HG02885 (cell line): Measurements from ENCODE around the gene CEP43.
A peak's percentile ranks its signal among the peaks of the same experiment; 100 is the strongest.

Source experiments
- ATAC-seq: cut with Tn5 transposase; IDR thresholded peaks from one replicate; pipeline ENCODE4 v1.9.1; 2021; ENCODE audit warnings: mild to moderate bottlenecking; ENCODE audit not compliant: unreplicated experiment, poor library complexity

The CEP43 gene, protein sequence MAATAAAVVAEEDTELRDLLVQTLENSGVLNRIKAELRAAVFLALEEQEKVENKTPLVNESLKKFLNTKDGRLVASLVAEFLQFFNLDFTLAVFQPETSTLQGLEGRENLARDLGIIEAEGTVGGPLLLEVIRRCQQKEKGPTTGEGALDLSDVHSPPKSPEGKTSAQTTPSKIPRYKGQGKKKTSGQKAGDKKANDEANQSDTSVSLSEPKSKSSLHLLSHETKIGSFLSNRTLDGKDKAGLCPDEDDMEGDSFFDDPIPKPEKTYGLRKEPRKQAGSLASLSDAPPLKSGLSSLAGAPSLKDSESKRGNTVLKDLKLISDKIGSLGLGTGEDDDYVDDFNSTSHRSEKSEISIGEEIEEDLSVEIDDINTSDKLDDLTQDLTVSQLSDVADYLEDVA

DNA sequence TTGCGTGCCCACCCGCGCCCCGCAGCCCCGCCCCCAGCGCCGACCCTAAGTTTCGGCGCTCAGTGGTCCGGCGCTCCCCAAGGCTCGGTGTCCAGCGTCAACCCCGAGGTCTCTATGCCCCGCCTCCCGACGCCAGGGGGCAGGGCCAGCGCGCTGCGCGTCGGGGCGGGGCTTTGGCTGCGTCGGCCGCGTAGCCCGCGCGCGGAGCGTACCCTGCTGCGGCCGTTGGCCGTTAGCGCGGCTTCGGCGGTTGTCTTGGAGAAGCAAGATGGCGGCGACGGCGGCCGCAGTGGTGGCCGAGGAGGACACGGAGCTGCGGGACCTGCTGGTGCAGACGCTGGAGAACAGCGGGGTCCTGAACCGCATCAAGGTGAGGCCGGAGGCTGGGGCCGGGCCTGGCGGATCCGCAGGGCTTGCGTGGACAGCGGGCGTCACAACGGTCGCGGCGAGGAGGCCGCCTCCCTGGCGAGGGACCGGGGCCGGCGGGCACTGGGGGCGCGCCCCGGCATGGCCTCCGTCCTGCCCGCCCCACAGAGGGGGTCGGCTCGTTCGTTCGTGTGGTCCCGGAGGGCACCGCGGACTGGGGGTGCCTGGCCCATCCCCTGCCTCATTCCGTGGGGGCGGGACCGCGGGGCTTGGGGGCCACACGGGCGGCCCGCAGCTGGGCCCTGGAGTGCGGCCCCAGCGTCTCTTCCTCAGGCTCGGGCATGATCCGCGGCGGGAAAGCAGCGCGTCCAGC, at the start of gene CEP43:
Gene CEP43 (plus strand): TSS at position 253 of the 739 bp plus-strand sequence. CDS start 16 bp downstream, at position 269.
- peak; percentile 90 for ATAC-seq

DNA sequence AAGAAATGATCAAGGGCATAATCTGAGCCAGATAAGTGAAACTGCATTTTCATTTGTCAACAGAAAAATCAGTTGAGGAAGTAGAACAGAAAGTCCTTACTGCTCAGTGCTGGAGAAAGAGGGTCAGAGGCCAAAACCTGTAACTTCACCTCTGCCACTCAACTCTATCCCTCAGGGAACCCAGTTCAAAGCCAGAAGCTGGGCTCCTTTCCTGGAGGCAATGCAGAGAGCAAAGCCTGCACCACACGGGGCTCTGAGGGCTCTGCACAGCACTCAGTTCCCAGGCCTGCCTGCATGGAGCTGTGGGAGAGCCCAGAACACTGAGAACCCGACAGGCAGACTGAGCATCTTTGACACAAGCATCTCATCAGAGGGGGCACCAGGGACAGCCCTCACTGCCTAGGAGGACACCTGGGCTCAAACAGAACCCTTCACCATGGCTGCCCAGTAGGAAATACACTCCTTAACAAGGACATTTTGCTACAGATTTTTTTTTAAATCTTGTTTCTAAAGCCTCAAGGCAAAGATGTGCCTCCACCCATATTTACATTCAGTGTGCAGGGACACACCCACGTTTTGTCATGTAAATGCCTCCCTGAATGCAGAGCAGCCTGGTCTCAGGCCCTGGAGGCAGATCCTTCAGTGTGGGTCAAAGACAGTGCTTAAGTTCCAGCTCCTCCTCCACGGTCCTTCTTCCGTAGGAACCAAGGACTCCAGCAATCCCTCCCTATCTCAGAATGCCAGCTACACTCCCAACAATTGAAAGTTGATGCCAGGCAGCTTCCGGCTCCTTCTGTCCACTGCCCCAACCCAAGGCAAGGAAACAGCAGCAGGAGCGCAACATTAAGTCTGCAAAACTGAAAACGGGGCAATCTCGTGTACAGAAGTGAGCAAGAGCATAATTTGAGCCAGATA, 49.4 kb upstream of the CEP43 start:
- ATAC-seq, result peak; percentile 3

DNA sequence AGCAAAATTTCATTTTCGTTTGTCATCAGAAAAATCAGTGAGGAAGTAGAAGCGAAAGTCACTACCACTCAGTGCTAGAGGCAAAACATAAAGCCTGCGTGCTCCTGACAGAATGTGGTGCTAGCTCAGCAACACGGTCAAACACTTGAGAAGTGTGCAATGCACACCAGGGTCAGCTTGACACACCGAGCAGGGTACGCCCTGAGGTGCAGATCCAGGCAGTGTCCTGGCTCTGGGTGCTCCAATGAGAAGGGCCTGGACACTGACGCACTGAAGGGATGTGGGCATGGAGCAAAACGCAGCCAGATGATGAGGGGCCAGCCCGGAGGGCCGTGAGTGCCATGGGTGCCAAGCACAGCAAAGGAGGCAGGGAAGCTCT, 48.8 kb upstream of the CEP43 start:
- peak; percentile 43 for ATAC-seq

DNA sequence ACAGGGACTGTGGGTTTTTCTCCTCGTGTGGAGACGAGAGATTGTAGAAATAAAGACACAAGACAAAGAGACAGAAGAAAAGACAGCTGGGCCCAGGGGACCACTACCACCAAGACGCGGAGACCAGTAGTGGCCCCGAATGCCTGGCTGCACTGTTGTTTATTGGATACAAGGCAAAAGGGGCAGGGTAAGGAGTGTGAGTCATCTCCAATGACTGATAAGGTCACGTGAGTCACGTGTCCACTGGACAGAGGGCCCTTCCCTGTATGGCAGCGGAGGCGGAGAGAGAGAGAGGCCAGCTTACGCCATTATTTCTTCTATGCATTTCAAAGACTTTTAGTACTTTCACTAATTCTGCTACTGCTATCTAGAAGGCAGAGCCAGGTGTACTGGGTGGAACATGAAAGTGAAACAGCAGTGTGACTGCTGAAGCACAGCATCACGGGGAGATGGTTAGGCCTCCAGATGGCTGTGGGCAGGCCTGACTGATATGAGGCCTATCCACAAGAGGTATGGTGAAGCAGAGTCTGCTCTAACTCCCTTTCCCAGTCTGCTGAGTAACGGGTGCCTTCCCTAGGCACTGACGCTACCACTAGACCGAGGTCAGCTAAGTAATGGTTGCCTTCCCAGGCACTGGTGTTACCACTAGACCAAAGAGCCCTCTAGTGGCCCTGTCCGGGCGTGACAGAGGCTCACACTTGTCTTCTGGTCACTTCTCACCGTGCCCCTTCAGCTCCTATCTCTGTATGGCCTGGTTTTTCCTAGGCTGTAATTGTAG, 48.1 kb upstream of the CEP43 start:
- ATAC-seq, result peak; percentile 89

DNA sequence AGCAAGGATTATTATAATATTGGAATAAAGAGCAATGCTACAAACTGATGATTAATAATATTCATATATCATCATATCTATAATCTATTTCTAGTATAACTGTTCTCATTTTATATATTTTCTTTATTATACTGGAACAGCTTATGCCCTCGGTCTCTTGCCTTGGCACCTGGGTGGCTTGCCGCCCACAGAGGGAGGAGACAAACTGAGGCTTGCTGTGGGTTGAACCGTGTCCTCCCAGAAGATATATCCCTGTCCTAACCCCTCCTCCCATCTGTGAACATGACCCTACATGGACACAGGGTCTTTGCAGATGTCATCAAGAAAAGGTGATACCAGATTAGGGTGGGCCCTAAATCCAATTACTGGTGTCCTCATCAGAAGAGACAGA, 47.5 kb upstream of the CEP43 start:
- no peak for ATAC-seq

DNA sequence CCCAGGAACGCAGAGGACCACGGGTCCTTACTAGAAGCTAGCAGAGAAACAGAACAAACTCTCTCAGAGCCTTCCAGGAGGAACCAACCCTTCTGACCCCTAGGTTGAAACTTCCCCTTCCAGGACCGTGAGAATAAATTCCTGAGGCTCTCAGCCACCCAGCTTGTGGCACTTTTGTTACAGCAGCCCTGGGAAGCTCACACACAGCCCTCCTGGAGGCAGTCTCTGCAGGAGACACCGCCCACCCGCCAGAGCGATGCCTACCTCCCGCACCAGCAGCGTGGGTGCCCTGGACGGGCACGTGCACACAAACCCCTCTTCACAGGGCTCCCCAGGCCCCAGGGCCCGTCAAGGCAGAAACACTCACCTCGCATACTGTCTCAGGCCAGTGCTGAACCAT, 47.1 kb upstream of the CEP43 start:
- no peak for ATAC-seq

DNA sequence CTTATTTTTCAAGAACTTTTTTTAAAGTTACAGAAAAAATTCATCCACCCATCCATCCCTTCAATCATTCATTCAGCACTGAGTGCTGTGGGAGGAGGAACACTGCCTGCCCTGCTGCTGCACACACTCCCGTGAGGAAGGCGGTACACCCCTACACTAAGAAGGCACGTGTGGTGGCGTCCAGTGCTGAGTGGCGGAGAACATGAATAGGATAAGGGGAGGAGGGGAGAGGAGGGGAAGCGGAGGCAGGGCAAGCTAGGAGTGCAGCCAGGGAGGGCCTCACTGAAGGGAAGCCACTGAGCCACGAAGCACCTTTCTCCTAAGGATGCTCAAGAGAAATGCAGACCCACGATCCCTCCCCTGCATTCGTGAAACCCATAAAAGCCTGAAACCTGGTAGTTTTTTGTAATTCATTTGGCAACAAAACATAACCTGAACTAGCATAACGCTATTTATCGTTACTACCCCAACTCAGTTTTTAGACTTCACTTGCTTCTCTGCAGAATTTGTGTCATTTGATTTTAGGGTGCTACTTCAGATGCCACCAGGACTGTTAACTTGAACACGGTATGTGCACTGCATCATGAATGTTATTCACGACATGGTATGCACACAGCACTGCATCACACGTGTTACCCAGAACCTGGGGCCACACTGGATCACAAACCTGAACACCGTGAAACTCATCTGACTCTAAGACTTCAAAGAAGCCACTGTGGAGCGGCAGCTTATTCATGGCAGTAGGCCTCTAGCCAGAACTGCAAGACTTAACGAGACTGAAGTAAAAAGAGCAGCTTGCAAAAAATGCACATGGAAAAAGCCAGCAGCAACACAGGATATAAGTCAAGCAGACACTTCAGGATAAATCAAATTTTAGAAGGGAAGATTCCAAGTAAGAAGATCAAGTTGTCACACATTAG, 46.4 kb upstream of the CEP43 start:
- ATAC-seq, result no peak

DNA sequence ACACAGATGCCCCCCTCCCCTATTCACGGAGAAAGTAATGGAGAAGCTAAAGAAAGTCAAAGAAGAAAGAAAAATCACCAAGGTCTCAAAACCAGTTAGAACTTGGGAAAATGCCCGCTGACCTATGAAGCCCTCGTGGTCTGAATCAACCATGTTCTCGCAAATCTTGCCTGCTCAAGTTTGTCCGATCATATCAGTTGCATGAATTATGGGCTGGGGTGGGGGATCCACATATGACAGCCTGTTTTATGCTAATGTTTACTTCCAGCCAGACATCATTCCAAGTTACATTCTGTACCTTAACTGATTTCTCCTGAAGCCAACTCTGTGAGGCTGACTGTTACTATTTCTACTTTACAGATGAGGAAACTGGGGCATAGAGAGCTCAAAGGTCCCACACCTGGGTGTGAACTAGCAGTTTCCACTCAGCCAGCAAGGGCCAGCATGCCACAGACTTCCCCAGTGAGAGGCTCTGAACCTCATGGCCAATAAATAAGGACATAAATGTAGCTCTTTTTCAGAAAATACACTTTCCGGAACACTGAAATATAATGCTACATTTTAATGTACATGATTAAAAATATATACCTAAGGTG, 45.0 kb upstream of the CEP43 start:
- ATAC-seq, result no peak

DNA sequence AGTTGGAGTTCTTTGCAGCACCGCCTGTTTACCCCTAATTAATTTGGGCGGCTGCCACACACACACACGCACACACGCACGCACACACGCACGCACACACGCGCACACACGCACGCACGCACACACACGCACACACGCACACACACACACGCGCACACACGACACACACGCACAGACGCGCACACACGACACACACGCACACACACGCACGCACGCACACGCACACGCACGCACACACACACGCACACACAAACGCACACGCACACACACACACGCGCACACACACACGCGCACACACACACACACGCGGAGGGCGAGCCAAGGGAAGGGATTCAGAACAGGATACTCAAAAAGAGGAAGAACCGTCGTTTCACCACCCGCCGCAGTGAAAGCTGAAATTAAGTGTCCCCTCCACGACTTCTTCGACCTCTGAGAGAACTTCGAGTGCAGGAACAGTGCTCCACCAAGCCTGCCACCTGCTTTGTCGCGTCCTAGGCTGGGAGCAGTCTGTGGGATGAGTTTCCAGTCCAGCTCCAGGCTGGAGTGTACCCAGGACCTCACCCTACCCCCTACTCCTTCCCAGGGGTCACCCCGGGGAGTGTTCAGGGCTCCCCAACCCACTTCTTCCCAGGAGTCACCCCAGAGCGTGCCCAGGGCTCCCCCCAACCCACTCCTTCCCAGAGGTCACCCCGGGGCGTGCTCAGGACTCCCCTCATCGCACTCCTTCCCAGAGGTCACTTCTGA, 43.9 kb upstream of the CEP43 start:
- ATAC-seq, result no peak

DNA sequence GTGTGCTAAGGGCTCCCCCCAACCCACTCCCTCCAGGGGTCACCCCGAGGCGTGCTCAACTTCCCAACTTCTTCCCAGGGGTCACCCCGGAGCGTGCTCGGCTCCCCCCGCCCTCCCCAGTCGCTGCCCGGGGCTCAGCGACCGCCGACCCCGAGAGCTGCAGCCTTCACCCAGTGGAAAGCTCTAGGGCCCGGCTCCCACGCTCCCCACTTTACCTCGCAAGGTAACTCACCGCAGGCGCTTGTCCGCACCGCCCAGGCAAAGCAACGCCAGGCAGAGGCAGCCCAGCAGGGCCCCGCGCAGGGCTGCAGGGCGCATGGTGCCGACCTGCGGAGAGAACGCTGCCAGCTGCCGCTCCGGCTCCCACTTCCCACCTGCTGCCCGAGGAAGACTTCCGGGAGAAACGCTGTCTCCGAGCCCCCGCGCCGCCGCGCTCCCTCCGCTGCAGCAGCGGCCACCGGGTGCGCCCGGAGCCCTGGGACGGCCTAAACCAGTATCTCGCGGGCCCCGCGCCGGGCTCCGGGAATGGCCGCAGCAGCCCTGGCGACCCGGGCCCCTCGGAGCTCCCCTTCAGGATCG, 43.2 kb upstream of the CEP43 start:
- ATAC-seq, result peak; percentile 0

DNA sequence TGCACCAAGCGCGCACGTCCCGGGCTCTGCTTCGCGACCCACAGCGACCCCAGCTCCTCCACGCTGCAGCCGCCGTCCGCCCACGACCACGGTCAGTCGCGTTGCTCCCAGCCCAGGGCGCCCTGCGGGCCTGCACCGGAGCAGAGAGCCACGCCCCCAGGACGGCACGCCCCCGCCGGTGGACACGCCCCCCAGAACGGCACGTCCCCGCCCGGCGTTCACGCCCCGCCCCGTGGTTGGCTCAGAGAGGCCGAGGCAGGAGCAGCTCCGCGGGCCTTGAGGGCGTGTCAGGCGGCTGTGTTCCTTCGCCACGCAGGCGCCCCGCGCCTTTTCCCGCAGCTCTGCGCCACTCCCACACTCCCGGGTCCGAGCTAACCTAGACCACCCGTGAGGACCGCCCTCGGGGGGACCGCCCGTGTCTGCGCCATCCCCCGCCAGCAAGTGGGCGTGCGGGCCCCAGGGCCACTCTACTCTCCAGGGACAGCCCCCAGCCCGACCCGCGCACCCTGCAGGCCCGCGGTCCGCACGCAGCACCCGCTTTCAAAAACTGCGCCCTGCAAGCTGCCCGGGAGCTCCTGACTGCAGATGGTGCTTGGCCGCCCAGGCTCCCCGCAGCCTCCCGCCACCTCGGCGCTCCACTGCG, 42.6 kb upstream of the CEP43 start, which contains the start of gene RNASET2:
Gene RNASET2 (minus strand): TSS at position 107 of the 643 bp plus-strand sequence. CDS start 368 bp downstream, outside the sequence.
- ATAC-seq, result peak; percentile 77

DNA sequence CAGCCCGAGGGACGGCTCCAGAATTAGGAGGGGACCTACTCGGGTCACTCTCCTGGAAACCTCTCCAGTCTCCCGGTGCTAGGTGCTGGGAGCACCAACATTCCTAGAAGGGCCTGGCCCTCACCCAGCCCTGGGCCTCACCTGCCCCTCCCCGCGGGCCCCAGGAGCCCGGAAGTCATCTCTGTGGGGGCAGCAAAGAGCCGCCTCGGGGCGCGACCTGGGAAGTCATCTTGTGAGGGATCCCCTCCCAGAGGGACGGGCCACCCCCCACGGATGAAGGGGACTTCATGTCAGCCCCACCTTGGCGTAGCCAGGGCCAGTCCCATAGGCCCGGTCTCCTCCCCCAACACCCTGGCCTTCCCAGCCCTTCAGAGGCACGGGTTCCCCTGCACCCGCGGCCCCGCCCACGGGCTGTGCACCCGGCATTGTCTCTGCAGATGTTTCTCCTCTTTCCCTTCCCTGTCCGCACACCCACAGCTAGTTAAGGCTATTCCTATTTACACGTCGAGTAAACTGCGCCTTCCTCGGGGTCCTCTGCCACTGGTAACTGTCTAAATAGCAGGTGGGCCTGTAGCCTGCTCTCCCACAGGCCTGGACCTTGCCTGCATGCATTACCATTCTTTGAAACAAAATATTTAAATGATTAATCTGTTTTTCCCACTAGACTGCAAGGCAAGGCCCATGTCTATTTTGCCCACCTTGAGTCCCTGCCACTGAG, 42.0 kb upstream of the CEP43 start:
- ATAC-seq, result peak; percentile 44

DNA sequence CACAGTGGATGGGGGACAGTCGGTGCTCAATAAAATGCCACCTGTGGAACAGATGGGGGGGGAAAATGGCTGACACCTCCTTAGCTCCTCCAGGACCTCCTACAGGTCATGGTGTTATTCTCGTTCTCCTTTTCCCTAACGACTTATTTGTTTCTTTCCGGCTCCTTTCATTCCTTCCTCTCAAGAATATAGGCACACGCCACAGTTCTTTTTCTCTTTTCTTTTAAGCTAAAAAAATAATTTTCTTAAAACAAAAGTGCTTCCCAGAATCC, 41.5 kb upstream of the CEP43 start:
- ATAC-seq, result no peak

DNA sequence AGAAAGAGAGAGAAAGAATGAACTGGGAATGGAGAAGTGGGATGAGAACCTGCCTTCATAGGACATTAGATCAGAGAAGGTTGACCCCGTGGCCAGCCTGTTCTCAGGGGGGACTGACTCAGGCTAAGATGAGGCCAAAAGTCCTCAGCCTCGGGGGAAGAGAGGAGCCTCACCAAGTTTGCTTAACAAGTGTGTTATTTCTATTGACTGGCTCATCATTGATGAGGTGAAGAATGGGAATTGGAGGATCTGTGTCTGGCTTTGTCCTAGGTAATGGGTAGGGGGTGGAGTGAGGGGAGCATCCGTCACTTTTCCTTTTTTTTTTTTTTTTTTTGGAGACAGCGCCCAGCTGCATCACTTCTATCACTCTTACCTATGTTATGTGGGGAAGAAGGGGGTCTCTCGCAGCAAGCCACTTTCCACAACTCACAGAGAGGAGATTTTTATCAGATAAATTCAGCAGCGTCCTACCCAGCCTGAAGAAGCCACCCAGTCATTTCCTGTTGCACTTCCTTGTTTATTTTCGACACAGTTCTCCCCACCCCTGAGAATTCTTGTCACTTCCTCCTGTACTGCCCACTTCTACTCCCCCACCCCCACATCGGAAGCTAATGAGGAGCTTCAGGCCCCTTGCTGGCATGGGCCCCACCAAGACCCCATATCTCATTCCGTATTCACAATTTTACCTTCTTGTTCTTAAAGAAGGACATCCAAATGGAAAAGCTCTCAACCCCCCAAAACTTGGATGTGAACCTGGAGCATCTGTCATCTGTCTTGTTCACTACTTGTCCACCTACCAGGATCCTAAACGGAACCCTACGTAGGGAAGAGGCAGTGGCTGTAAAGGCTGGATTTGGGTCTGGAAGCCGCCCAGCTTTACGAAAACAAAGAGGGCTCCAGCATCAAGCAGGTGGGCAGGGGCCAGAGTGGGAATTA, 40.0 kb upstream of the CEP43 start:
- ATAC-seq, result no peak

DNA sequence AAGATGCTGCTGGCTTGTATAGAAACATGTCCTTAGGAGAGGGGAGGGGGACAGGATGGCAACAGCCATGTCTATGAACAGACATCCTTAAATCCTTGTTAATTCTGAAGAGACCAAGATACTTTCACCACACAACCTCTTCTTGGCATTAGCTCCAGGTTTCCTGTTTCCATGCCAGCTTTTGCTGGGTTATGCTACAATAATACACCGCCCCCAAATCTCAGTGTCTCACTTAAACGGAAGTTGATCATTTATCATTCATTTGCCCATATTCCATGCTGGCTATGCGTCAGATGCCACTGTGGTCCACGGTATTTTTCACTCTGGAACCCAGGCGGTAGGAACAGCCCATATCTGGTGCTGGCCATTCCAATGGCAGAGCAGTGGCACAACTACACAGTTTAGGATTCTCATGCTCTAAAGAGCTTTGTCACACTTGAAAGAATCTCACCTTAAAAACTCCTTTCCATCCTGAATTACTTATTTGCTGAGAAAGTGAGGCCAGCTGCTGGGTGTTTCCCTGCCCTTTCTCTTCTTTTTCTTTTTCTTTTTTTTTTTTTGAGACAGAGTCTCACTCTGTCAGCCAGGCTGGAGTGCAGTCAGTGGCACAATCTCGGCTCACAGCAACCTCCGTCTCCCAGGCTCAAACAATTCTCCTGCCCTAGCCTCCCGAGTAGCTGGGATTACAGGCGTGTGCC, 39.1 kb upstream of the CEP43 start:
- no peak for ATAC-seq
